HepG2 (cell line): ENCODE results near the gene BMAL1. TPM values are rescaled to one million over a fixed set of nuclear protein-coding genes. Genes with fewer than 3 reads are reported as not detected.

Experiments
- ATAC-seq: fragments of 200-7000 bp; cut with Tn5 transposase; 3 replicates; pipeline ENCODE4 v1.9.1; 2020; ENCODE audit warnings: mild to moderate bottlenecking, moderate library complexity
- BruUV-seq: library from RNA; stranded (reverse); fragments of 400-500 nt; replicated peaks from 2 replicates; lab custom pipeline; 2021; lab: Mats Ljungman, UMichigan
- CTCF ChIA-PET: fragments of 300-600 bp; formaldehyde crosslinking; extraction: SDS; loops from one replicate; lab custom pipeline; 2021; ENCODE audit warnings: low total read pairs, inconsistent platforms, low intra/inter-chr PET ratio; lab: Yijun Ruan, JAX
- POLR2A ChIA-PET: fragments of 350-600 bp; sonication (Branson Sonifier 250); formaldehyde crosslinking; loops from one replicate; lab custom pipeline; 2020; ENCODE audit warnings: antibody characterized with exemption, inconsistent platforms; lab: Yijun Ruan, JAX
- DNase-seq: peaks from one replicate; pipeline ENCODE4 v3.0.0-alpha.2; 2015; ENCODE audit warnings: low spot score
- FAIRE-seq: peaks from 3 replicates; lab custom pipeline; 2011; peaks lifted over from hg19 to GRCh38; lab: Jason Lieb, UNC
- H2AFZ ChIP-seq: one replicate; pipeline ENCODE4 v1.6.1; 2011; ENCODE audit warnings: low read length, inconsistent platforms
- H3K27ac ChIP-seq: fragments of 300-600 bp; 3 replicates; pipeline ENCODE4 v1.8.0; 2011; ENCODE audit warnings: mixed run types, mild to moderate bottlenecking, mixed read lengths, low read length, inconsistent platforms; ENCODE audit not compliant: insufficient read depth; ENCODE audit errors: extremely low read length
- H3K27me3 ChIP-seq, 2 experiments: fragments of 200-600 bp in 1 of 2; 2 replicates in 1 of 2; 3 replicates in 1 of 2; pipeline versions ENCODE4 v1.6.0 to v1.8.0; 2011; ENCODE audit warnings: low read length in 2 of 2, mild to moderate bottlenecking in 2 of 2, moderate library complexity in 2 of 2, inconsistent platforms in 1 of 2; ENCODE audit not compliant: insufficient read depth in 2 of 2, control insufficient read depth in 1 of 2
- H3K36me3 ChIP-seq, 2 experiments: fragments of 200-600 bp in 1 of 2; replicated peaks in 1 of 2; 2 replicates in 1 of 2; 3 replicates in 1 of 2; pipeline versions ENCODE4 v1.5.1 to v1.8.0; 2011; ENCODE audit warnings: low read length in 2 of 2, inconsistent platforms in 1 of 2; ENCODE audit not compliant: insufficient read depth in 2 of 2, control insufficient read depth in 1 of 2
- H3K4me1 ChIP-seq: 2 replicates; pipeline ENCODE4 v1.5.1; 2012; ENCODE audit warnings: low read length, inconsistent platforms; ENCODE audit not compliant: insufficient read depth
- H3K4me2 ChIP-seq: 2 replicates; pipeline ENCODE4 v1.6.0; 2011; ENCODE audit warnings: low read depth, low read length, inconsistent platforms
- H3K4me3 ChIP-seq, 3 experiments: fragments of 200-600 bp in 1 of 3; sonication (generic), shearing (Covaris generic) in 1 of 3; replicated peaks in 1 of 3; 2 replicates each; pipeline ENCODE4 v1.5.1; 2011 to 2016; ENCODE audit warnings: low read length in 3 of 3, inconsistent platforms in 2 of 3, low read depth in 2 of 3, mild to moderate bottlenecking in 2 of 3, control low read depth in 1 of 3, mixed read lengths in 1 of 3; ENCODE audit not compliant: insufficient read depth in 1 of 3
- H3K79me2 ChIP-seq: one replicate; pipeline ENCODE4 v1.6.1; 2011; ENCODE audit warnings: low read length, inconsistent platforms; ENCODE audit not compliant: insufficient read depth
- H3K9ac ChIP-seq: 2 replicates; pipeline ENCODE4 v1.6.0; 2011; ENCODE audit warnings: mild to moderate bottlenecking, low read depth, low read length, inconsistent platforms; ENCODE audit not compliant: insufficient read depth
- H3K9me3 ChIP-seq: 2 replicates; pipeline ENCODE4 v1.5.1; 2012; ENCODE audit warnings: mild to moderate bottlenecking, low read length
- H4K20me1 ChIP-seq: 2 replicates; pipeline ENCODE4 v1.6.0; 2011; ENCODE audit warnings: inconsistent platforms, mild to moderate bottlenecking, low read length, moderate library complexity; ENCODE audit not compliant: insufficient read depth
- CENPX ChIP-seq: sonication (generic); formaldehyde crosslinking; IDR thresholded peaks from 2 replicates; pipeline ENCODE4 v1.9.0; 2021; ENCODE audit warnings: mild to moderate bottlenecking, missing genetic modification reagents, moderate library complexity
- CREBL2 ChIP-seq: sonication (generic); formaldehyde crosslinking; IDR thresholded peaks from 2 replicates; pipeline ENCODE4 v1.8.1; 2023; ENCODE audit warnings: missing genetic modification reagents, mild to moderate bottlenecking, borderline replicate concordance
- GFI1 ChIP-seq: sonication (generic); formaldehyde crosslinking; IDR thresholded peaks from 2 replicates; pipeline ENCODE4 v1.5.0; 2020; ENCODE audit warnings: missing genetic modification reagents, mild to moderate bottlenecking, borderline replicate concordance
- HNRNPUL1 ChIP-seq: fragments of 200-400 bp; formaldehyde crosslinking; IDR thresholded peaks from 2 replicates; pipeline ENCODE4 v1.6.1; 2017; ENCODE audit warnings: low read depth, mild to moderate bottlenecking, low read length, moderate library complexity
- KDM3A ChIP-seq: IDR thresholded peaks from 2 replicates; pipeline ENCODE4 v1.6.1; 2018; ENCODE audit warnings: low read depth, missing compliant biosample characterization
- KLF12 ChIP-seq: sonication (generic); formaldehyde crosslinking; IDR thresholded peaks from 2 replicates; pipeline ENCODE4 v1.4.0; 2020; ENCODE audit warnings: missing genetic modification reagents, borderline replicate concordance
- MAFF ChIP-seq: IDR thresholded peaks from 2 replicates; pipeline ENCODE4 v1.6.1; 2011; ENCODE audit warnings: low read depth, low read length, improper control_type of control experiment
- MTF1 ChIP-seq: sonication (generic); formaldehyde crosslinking; IDR thresholded peaks from 2 replicates; pipeline ENCODE4 v1.5.0; 2020; ENCODE audit warnings: missing genetic modification reagents
- PHF8 ChIP-seq: sonication (generic); formaldehyde crosslinking; IDR thresholded peaks from 2 replicates; pipeline ENCODE4 v1.5.0; 2020; ENCODE audit warnings: missing genetic modification reagents
- RFX5 ChIP-seq: IDR thresholded peaks from 2 replicates; pipeline ENCODE4 v1.6.1; 2011; ENCODE audit warnings: low read depth, low read length, improper control_type of control experiment
- RNF219 ChIP-seq: sonication (generic); formaldehyde crosslinking; IDR thresholded peaks from 2 replicates; pipeline ENCODE4 v1.5.0; 2020; ENCODE audit warnings: mild to moderate bottlenecking, missing genetic modification reagents
- SYNCRIP ChIP-seq: fragments of 200-400 bp; formaldehyde crosslinking; IDR thresholded peaks from 2 replicates; pipeline ENCODE4 v1.6.1; 2018; ENCODE audit warnings: mild to moderate bottlenecking, low read depth, low read length; ENCODE audit not compliant: insufficient read depth
- TFE3 ChIP-seq: IDR thresholded peaks from 2 replicates; pipeline ENCODE4 v1.6.1; 2016
- XRCC5 ChIP-seq: fragments of 200-400 bp; formaldehyde crosslinking; optimal IDR thresholded peaks from 2 replicates; pipeline ENCODE3; 2017; ENCODE audit warnings: mild to moderate bottlenecking, low read length
- ZMYM3 ChIP-seq: sonication (generic); formaldehyde crosslinking; IDR thresholded peaks from 2 replicates; pipeline ENCODE4 v1.5.1; 2020; ENCODE audit warnings: mild to moderate bottlenecking, missing genetic modification reagents
- ZNF224 ChIP-seq: sonication (generic); formaldehyde crosslinking; IDR thresholded peaks from 2 replicates; pipeline ENCODE4 v1.5.0; 2020; ENCODE audit warnings: mild to moderate bottlenecking, missing genetic modification reagents
- ZNF335 ChIP-seq: sonication (generic); formaldehyde crosslinking; IDR thresholded peaks from 2 replicates; pipeline ENCODE4 v1.4.0; 2020; ENCODE audit warnings: missing genetic modification reagents
- ZNF430 ChIP-seq: sonication (generic); formaldehyde crosslinking; IDR thresholded peaks from 2 replicates; pipeline ENCODE4 v1.9.0; 2021; ENCODE audit warnings: mild to moderate bottlenecking, missing genetic modification reagents
- ZNF75D ChIP-seq: sonication (generic); formaldehyde crosslinking; IDR thresholded peaks from 2 replicates; pipeline ENCODE4 v1.8.1; 2023; ENCODE audit warnings: missing genetic modification reagents, mild to moderate bottlenecking, borderline replicate concordance
- ZNF761 ChIP-seq: sonication (generic); formaldehyde crosslinking; conservative IDR thresholded peaks from 2 replicates; pipeline ENCODE4 v1.4.0; 2020; ENCODE audit warnings: mild to moderate bottlenecking, missing genetic modification reagents
- WGBS: methylation state at CpG from one replicate; pipeline ENCODE4 v1.1.6; 2017; ENCODE audit warnings: low lambda C conversion rate; 5-methylcytosine and 5-hydroxymethylcytosine counted together
- in situ Hi-C: cut with HindIII; loops from 2 replicates; pipeline ENCODE4 v1.10.0; 2017; ENCODE audit warnings: low pct_unique_long_range_greater_than_20kb; ENCODE audit not compliant: extremely low pct_ligation_motif_present
- intact Hi-C: fragments of 100-400 bp; cut with micrococcal nuclease; formaldehyde crosslinking; loops from one replicate; pipeline ENCODE4 v1.10.0; 2022; ENCODE audit not compliant: unreplicated experiment
- polyA plus RNA-seq, 8 experiments: library from polyadenylated mRNA; depleted of rRNA in 3 of 8; stranded (reverse) in 7 of 8; unstranded in 1 of 8; fragments of >200 nt; fragmentation: Illumina TruSeq in 4 of 8; extraction: Trizol in 4 of 8; gene quantifications; 2 replicates each; pipeline versions ENCODE4 v1.2.1 to v1.2.3, GENCODE V29; 2011 to 2016; ENCODE audit warnings: low read depth in 4 of 8, missing spikeins in 1 of 8, mixed read lengths in 1 of 8; ENCODE audit not compliant: insufficient read depth in 1 of 8
- total RNA-seq, 5 experiments: library from RNA; depleted of rRNA; stranded (reverse); fragments of >200 nt; fragmentation: Illumina TruSeq; extraction: Trizol; gene quantifications; 2 replicates each; pipeline ENCODE4 v1.2.3, GENCODE V29; 2016; ENCODE audit warnings: low read depth in 1 of 5

BMAL1 gene
- total and polyA plus RNA-seq, 2 of the 13 experiments (the other 11 are each of a cell fraction or from before 2014, with no cell fraction given), result 4.5 to 4.8 TPM

DNA sequence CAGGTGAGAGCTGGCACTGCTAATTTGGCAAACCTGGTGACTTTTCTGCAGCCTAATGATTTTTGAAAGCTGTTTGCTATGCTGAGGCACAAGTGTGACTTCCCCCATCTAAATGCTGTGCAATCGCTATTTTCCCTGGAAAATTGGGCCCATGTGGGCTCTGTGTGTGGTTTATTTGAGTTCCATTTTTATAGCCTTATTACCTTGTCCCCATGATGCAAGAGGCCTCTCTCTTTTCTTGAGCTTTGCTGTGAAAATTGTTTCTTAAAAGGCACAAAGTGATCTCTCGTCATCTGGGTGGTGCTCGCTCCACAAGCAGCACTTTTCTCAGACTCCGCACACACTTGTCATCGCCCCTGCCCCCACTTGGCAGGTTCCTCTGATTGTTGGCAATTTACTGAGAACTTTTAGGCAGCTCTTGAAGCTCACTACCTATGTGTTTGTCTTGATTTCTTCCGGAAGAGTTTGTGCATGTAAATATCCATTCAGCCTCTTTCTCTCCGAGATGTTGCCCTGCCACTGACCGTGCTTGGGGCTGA lies 24.9 kb downstream of the BMAL1 start:
- POLR2A ChIA-PET, result no interaction called here

More for the DNA sequence above, 24.9 kb downstream of the BMAL1 start:
- FAIRE-seq (no peak), ATAC-seq (no peak), DNase-seq (no peak)
- Histone ChIP-seq H3K9me3 (no peaks in the 10 kb centered on the region), H3K27ac (no peak overlapping the region), H3K4me2 (no peak overlapping the region), H3K36me3 (no peaks in the 10 kb centered on the region), H3K4me1 (peaks cover 14% of the 10 kb centered on the region; the same call in 1 of the 2 replicates), H3K9ac (no peak overlapping the region), H2AFZ (no peak overlapping the region), H3K79me2 (no peaks in the 10 kb centered on the region), H3K4me3 (no peak overlapping the region), H3K27me3 (0 out of 5 replicates have a peak, but pooled peaks cover 0 to 3% of the 10 kb centered on the region in 2 experiments), H4K20me1 (no peaks in the 10 kb centered on the region)
- intact Hi-C loops (no loop called here), in situ Hi-C loops (no loop called here)
- TF ChIP-seq ZNF75D (no peak), MAFF (no peak), CENPX (CRISPR knock-in tag) (no peak), GFI1 (CRISPR knock-in tag) (no peak), TFE3 (CRISPR knock-in tag) (no peak), ZNF430 (CRISPR knock-in tag) (no peak), ZMYM3 (no peak), PHF8 (no peak), XRCC5 (no peak), KLF12 (CRISPR knock-in tag) (no peak), RNF219 (CRISPR knock-in tag) (no peak), CREBL2 (CRISPR knock-in tag) (no peak), RFX5 (no peak), MTF1 (no peak), SYNCRIP (no peak), ZNF335 (no peak), HNRNPUL1 (no peak), ZNF761 (CRISPR knock-in tag) (no peak), KDM3A (no peak), ZNF224 (CRISPR knock-in tag) (no peak)
- BruUV-seq, result no TSS peak
- CTCF ChIA-PET, result no interaction called here
- WGBS, result 73% methylated on average over 7 of the region's 8 CpGs
